Glutamatergic neuron (in vitro differentiated cells): Measurements from ENCODE around the gene BCDIN3D. TPM values are rescaled to one million over a fixed set of nuclear protein-coding genes. Genes with fewer than 3 reads are reported as not detected.

ENCODE experiments used
- DNase-seq: peaks from one replicate; pipeline ENCODE4 v3.0.0; 2022
- H3K27ac Mint-ChIP-seq: one replicate; pipeline ENCODE4 v1.8.0; 2020; ENCODE audit warnings: mild to moderate bottlenecking, mixed read lengths, inconsistent platforms; ENCODE audit not compliant: unreplicated experiment
- H3K27me3 Mint-ChIP-seq: one replicate; pipeline ENCODE4 v1.8.0; 2020; ENCODE audit warnings: mild to moderate bottlenecking, moderate library complexity, mixed read lengths, inconsistent platforms; ENCODE audit not compliant: unreplicated experiment
- H3K36me3 Mint-ChIP-seq: one replicate; pipeline ENCODE4 v1.8.0; 2020; ENCODE audit warnings: mild to moderate bottlenecking, mixed read lengths, inconsistent platforms; ENCODE audit not compliant: unreplicated experiment
- H3K4me1 Mint-ChIP-seq: one replicate; pipeline ENCODE4 v1.8.0; 2020; ENCODE audit warnings: mild to moderate bottlenecking, low read depth, mixed read lengths, inconsistent platforms; ENCODE audit not compliant: unreplicated experiment
- H3K4me3 Mint-ChIP-seq: one replicate; pipeline ENCODE4 v1.8.0; 2020; ENCODE audit warnings: mild to moderate bottlenecking, mixed read lengths, inconsistent platforms; ENCODE audit not compliant: unreplicated experiment
- H3K9me3 Mint-ChIP-seq: one replicate; pipeline ENCODE4 v1.8.0; 2020; ENCODE audit warnings: mild to moderate bottlenecking, moderate library complexity, mixed read lengths, inconsistent platforms; ENCODE audit not compliant: unreplicated experiment
- total RNA-seq: library from RNA; stranded (reverse); fragmentation: NEBNext Ultra II Directional; extraction: Animal tissue kit (Norgen Biotek cat#: 25700); gene quantifications from one replicate; pipeline ENCODE4 v1.2.1, GENCODE V29; 2021; ENCODE audit not compliant: unreplicated experiment
- TF ChIP-seq, protein P1 (sequence below): fragments of 200-600 bp; sonication (generic); IDR thresholded peaks from one replicate; pipeline ENCODE4 v1.5.0; 2021; ENCODE audit not compliant: partially characterized antibody, unreplicated experiment

Gene BCDIN3D
- total RNA-seq, 1 donor from 2014 or later = 5.9 TPM

DNA sequence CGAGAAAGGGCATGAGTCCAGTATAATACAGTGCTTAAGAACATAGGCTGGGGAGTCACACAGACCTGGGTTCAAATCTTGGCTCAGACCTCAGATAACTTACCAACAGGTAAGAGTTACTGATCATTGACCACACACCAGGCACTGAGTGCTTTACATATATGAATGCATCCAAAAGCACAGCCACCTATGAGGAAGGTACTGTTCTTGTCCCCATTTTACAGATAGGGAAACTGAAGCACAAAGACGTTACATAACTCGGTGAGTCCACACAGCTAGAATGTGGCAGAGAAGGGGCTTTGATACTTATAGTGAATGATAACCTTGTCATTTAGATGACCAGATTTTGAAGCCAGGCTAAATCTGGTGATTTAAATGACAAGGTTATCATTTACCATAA, 33.2 kb upstream of the BCDIN3D start:
- peaks cover 19% of the 10 kb centered on the region for H3K9me3 Mint-ChIP-seq
- peaks cover 12% of the 10 kb centered on the region for H3K27me3 Mint-ChIP-seq
- no peaks in the 10 kb centered on the region for H3K36me3 Mint-ChIP-seq
- TF ChIP-seq, protein P1, sequence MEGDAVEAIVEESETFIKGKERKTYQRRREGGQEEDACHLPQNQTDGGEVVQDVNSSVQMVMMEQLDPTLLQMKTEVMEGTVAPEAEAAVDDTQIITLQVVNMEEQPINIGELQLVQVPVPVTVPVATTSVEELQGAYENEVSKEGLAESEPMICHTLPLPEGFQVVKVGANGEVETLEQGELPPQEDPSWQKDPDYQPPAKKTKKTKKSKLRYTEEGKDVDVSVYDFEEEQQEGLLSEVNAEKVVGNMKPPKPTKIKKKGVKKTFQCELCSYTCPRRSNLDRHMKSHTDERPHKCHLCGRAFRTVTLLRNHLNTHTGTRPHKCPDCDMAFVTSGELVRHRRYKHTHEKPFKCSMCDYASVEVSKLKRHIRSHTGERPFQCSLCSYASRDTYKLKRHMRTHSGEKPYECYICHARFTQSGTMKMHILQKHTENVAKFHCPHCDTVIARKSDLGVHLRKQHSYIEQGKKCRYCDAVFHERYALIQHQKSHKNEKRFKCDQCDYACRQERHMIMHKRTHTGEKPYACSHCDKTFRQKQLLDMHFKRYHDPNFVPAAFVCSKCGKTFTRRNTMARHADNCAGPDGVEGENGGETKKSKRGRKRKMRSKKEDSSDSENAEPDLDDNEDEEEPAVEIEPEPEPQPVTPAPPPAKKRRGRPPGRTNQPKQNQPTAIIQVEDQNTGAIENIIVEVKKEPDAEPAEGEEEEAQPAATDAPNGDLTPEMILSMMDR = no peak
- no peak for DNase-seq
- no peak overlapping the region for H3K4me3 Mint-ChIP-seq
- H3K27ac Mint-ChIP-seq = no peak overlapping the region
- peaks cover 3% of the 10 kb centered on the region for H3K4me1 Mint-ChIP-seq

DNA sequence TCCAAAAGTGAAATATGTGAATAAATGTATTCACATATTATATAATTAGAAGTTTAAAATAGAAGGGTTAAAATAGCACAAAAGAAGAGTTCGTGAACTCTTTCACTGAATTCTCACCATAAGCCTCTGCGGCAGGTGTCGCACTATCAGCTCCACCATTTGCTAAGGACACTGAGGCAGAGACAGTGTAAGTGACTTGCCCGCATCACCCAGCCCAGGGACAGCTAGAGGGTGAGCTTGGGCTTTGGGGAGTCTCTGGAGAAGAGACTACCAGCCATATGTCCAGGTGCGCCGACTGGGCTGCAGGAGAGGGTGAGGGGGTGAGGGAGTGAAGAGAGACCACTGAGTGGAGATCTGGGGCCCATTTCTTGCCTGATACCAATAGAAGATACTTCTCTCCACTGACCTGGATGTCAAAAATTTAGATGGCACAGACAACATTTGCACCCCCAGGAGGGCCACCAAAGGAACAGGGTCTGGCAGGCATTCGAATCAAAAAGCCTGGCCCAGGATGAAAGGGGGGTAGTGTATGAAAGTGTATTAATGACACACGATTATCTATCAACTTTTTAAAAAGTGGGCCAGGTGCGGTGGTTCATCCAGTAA, 32.3 kb upstream of the BCDIN3D start:
- TF ChIP-seq, protein P1 = no peak
- no peak overlapping the region for H3K27ac Mint-ChIP-seq
- no peaks in the 10 kb centered on the region for H3K36me3 Mint-ChIP-seq
- H3K4me3 Mint-ChIP-seq = no peak overlapping the region
- no peak for DNase-seq
- peaks cover 18% of the 10 kb centered on the region for H3K9me3 Mint-ChIP-seq
- H3K27me3 Mint-ChIP-seq = peaks cover 14% of the 10 kb centered on the region
- H3K4me1 Mint-ChIP-seq = peaks cover 6% of the 10 kb centered on the region

DNA sequence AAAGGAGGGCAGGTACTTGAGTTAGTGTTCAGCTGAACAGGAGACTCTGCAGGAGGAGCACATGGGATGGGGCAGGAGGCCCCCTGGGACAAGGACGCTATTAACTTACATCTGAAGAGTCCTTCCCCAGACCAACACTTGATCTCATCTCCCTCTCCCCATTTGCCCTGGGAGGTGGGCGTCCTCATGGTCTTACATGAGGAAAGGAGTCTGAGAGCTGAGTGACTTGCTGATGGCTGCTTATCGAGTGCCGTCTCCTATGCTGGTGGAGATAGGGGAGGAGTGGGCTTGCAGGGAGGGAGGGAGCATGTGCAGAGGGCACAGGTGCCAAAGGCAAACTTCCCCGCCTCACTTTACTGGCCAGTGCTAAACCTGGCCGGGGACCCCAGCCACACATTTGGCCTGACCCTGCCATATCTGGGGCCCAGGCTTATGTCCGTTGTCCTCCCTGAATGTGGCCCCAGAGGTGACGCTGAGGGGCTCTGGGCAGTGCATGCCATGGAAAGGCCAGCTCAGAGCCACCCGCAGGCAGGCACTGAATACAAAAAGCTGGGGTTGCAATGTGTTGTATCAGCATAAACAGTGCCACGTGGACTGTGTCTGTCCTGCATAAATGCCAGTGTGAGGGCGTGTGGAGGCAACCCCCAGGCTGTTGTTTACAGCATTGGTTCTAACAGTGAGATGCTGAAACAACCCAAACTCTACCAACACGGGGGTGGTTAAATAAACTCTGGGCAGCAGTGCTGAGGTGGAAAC, 31.4 kb upstream of the BCDIN3D start:
- H3K36me3 Mint-ChIP-seq = no peaks in the 10 kb centered on the region
- H3K4me1 Mint-ChIP-seq = peaks cover 9% of the 10 kb centered on the region
- peaks cover 11% of the 10 kb centered on the region for H3K27me3 Mint-ChIP-seq
- H3K4me3 Mint-ChIP-seq = no peak overlapping the region
- TF ChIP-seq, protein P1 = no peak
- H3K27ac Mint-ChIP-seq = no peak overlapping the region
- peaks cover 17% of the 10 kb centered on the region for H3K9me3 Mint-ChIP-seq
- DNase-seq = no peak

DNA sequence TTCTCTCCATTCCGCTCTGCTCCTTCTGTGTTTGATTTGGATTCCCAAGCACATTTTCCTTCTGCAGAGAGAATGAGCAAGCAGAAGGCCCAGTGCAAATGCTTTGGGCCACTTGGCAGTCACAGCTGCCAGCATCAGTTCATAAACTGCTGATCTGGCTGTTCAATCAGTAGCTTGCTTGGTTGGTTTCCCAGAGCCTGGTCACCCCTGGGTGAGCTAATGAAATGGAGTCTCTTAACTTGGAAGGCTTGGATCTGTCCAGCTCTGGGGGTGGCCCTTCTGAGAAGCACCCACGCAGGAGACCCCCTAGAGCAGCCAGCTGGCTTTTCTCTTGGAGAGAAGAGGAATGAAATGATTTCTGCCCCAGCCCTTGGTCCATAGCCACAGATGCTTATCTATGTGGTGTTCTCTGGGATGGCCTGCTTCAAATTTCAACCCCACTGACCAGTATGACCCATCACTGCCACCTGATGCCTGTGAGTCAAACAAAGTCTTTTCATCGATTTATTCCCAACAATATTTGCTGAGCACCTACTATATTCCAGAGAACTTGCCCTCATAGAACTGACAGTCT, 30.5 kb upstream of the BCDIN3D start:
- Mint-ChIP-seq H3K27me3 (peaks cover 11% of the 10 kb centered on the region), H3K36me3 (no peaks in the 10 kb centered on the region), H3K27ac (no peak overlapping the region), H3K9me3 (peaks cover 12% of the 10 kb centered on the region), H3K4me3 (no peak overlapping the region), H3K4me1 (peaks cover 18% of the 10 kb centered on the region)
- no peak for DNase-seq
- TF ChIP-seq, protein P1 = no peak

- H3K36me3 Mint-ChIP-seq = no peaks in the 10 kb centered on the region
- peaks cover 21% of the 10 kb centered on the region for H3K4me1 Mint-ChIP-seq
- no peak for DNase-seq
- H3K4me3 Mint-ChIP-seq = no peak overlapping the region
- H3K27me3 Mint-ChIP-seq = peaks cover 7% of the 10 kb centered on the region
- TF ChIP-seq, protein P1 = no peak
- no peak overlapping the region for H3K27ac Mint-ChIP-seq
- H3K9me3 Mint-ChIP-seq = peaks cover 8% of the 10 kb centered on the region
Observed at GRCh38 chr12:49872781-49873181, 29.9 kb upstream of the BCDIN3D start.
